ENCODE results near the gene NUDT15. TPM values are rescaled to one million over a fixed set of nuclear protein-coding genes. Genes with fewer than 3 reads are reported as not detected.
"Not testable (repeated sequence)": the region's sequence is repeated elsewhere in the genome, so short reads cannot be mapped to it uniquely, and the experiment has no call there.

The NUDT15 gene
- 25.3 and 42.6 TPM in 2 replicates for total RNA-seq

GRCh38 chr13:48037346-48038173 is at the start of gene NUDT15:
TSS of gene NUDT15 (plus strand) at chr13:48037726. CDS start at chr13:48037747, 21 bp downstream.
- DNase-seq (ENCODE audit: low read depth, low spot score): peak; percentile 84

GRCh38 chr13:47990427-47990826 is 47.1 kb upstream of the NUDT15 start:
- DNase-seq (ENCODE audit: low read depth, low spot score): no peak

- no peak for DNase-seq (ENCODE audit: low read depth, low spot score)
Observed at GRCh38 chr13:47990920-47991466, 46.5 kb upstream of the NUDT15 start.

GRCh38 chr13:47991859-47992258 is 45.7 kb upstream of the NUDT15 start:
- no peak for DNase-seq (ENCODE audit: low read depth, low spot score)

- DNase-seq (ENCODE audit: low read depth, low spot score): no peak
Observed at GRCh38 chr13:47997384-47997783, 40.1 kb upstream of the NUDT15 start.

GRCh38 chr13:47999973-48000372 is 37.6 kb upstream of the NUDT15 start:
- DNase-seq (ENCODE audit: low read depth, low spot score): no peak

GRCh38 chr13:48000559-48001113 is 36.9 kb upstream of the NUDT15 start:
- DNase-seq (ENCODE audit: low read depth, low spot score): no peak

GRCh38 chr13:48001114-48001881 is 36.2 kb upstream of the NUDT15 start, which contains the start of gene SUCLA2:
TSS of gene SUCLA2 (minus strand) at chr13:48001273. CDS start at chr13:48001269, 4 bp downstream.
- DNase-seq (ENCODE audit: low read depth, low spot score): peak; percentile 58

GRCh38 chr13:48001999-48002398 is 35.5 kb upstream of the NUDT15 start:
- DNase-seq (ENCODE audit: low read depth, low spot score): not testable (repeated sequence)

GRCh38 chr13:48004201-48004600 is 33.3 kb upstream of the NUDT15 start:
- DNase-seq (ENCODE audit: low read depth, low spot score): no peak

- no peak for DNase-seq (ENCODE audit: low read depth, low spot score)
Observed at GRCh38 chr13:48006396-48006795, 31.1 kb upstream of the NUDT15 start.

- DNase-seq (ENCODE audit: low read depth, low spot score): no peak
Observed at GRCh38 chr13:48009284-48009683, 28.2 kb upstream of the NUDT15 start.

GRCh38 chr13:48010698-48011097 is 26.8 kb upstream of the NUDT15 start:
- no peak for DNase-seq (ENCODE audit: low read depth, low spot score)

- no peak for DNase-seq (ENCODE audit: low read depth, low spot score)
Observed at GRCh38 chr13:48012668-48013067, 24.9 kb upstream of the NUDT15 start.

- no peak for DNase-seq (ENCODE audit: low read depth, low spot score)
Observed at GRCh38 chr13:48014359-48014758, 23.2 kb upstream of the NUDT15 start.

GRCh38 chr13:48018637-48019036 is 18.9 kb upstream of the NUDT15 start:
- no peak for DNase-seq (ENCODE audit: low read depth, low spot score)

- DNase-seq (ENCODE audit: low read depth, low spot score): no peak
Observed at GRCh38 chr13:48019796-48020195, 17.7 kb upstream of the NUDT15 start.

GRCh38 chr13:48028066-48028465 is 9.5 kb upstream of the NUDT15 start:
- DNase-seq (ENCODE audit: low read depth, low spot score): no peak

- no peak for DNase-seq (ENCODE audit: low read depth, low spot score)
Observed at GRCh38 chr13:48029859-48030258, 7.7 kb upstream of the NUDT15 start.

GRCh38 chr13:48038761-48039160 is 1.2 kb downstream of the NUDT15 start:
- DNase-seq (ENCODE audit: low read depth, low spot score): no peak

- DNase-seq (ENCODE audit: low read depth, low spot score): no peak
Observed at GRCh38 chr13:48040049-48040448, 2.5 kb downstream of the NUDT15 start.

- no peak for DNase-seq (ENCODE audit: low read depth, low spot score)
Observed at GRCh38 chr13:48040896-48041295, 3.4 kb downstream of the NUDT15 start.

Measured in pulmonary artery endothelial cell (primary cell).